Measurements from ENCODE around the gene CRNKL1.

The CRNKL1 gene

GRCh38 chr20:20092827-20093226, 40.6 kb upstream of the CRNKL1 start:
- Histone ChIP-seq H3K4me1 (peaks cover 0 to 12% (median 3%) of the 10 kb centered on the region in 4 donors), H3K9me3 (no peaks in the 10 kb centered on the region), H3K4me3 (no peak overlapping the region), H3K36me3 (no peaks in the 10 kb centered on the region), H3K27me3 (peaks cover 0 to 4% of the 10 kb centered on the region in 2 donors), H3K27ac (no peak overlapping the region)
- no peak for DNase-seq
- intact Hi-C loops (cut with DNase I; ENCODE audit: low total_unique reads): no loop called here
- TF ChIP-seq CTCF (IDR thresholded peaks at IDR 0.05): no peak

- Histone ChIP-seq H3K36me3 (no peaks in the 10 kb centered on the region), H3K9me3 (no peaks in the 10 kb centered on the region), H3K4me1 (peaks cover 0 to 34% (median 8%) of the 10 kb centered on the region in 4 donors), H3K27me3 (no peaks in the 10 kb centered on the region), H3K4me3 (no peak overlapping the region), H3K27ac (peak overlapping the region in 1 of 2 donors; percentile 76)
- no peak for TF ChIP-seq CTCF (IDR thresholded peaks at IDR 0.05)
- intact Hi-C loops (cut with DNase I; ENCODE audit: low total_unique reads): no loop called here
- DNase-seq: no peak
These were observed 37.7 kb upstream of the CRNKL1 start for GRCh38 chr20:20089939-20090338.

GRCh38 chr20:20089018-20089417, 36.8 kb upstream of the CRNKL1 start:
- intact Hi-C loops (cut with DNase I; ENCODE audit: low total_unique reads): no loop called here
- DNase-seq: no peak
- no peaks in the 10 kb centered on the region for H3K9me3 ChIP-seq
- no peak overlapping the region for H3K4me3 ChIP-seq
- no peaks in the 10 kb centered on the region for H3K27me3 ChIP-seq
- no peaks in the 10 kb centered on the region for H3K36me3 ChIP-seq
- H3K27ac ChIP-seq: peak overlapping the region in 1 of 2 donors; percentile 76
- TF ChIP-seq CTCF (IDR thresholded peaks at IDR 0.05): no peak
- H3K4me1 ChIP-seq: peaks cover 0 to 43% (median 16%) of the 10 kb centered on the region in 4 donors

- TF ChIP-seq CTCF (IDR thresholded peaks at IDR 0.05): no peak
- no peaks in the 10 kb centered on the region for H3K27me3 ChIP-seq
- intact Hi-C loops (cut with DNase I; ENCODE audit: low total_unique reads): no loop called here
- H3K36me3 ChIP-seq: no peaks in the 10 kb centered on the region
- peak; percentile 47 to 72 for DNase-seq
- no peaks in the 10 kb centered on the region for H3K9me3 ChIP-seq
- peak overlapping the region in 1 of 2 donors; percentile 76 for H3K27ac ChIP-seq
- H3K4me1 ChIP-seq: peaks cover 0 to 44% (median 18%) of the 10 kb centered on the region in 4 donors
- no peak overlapping the region for H3K4me3 ChIP-seq
These were observed 33.5 kb upstream of the CRNKL1 start for GRCh38 chr20:20085812-20086211.

GRCh38 chr20:20085071-20085470, 32.8 kb upstream of the CRNKL1 start:
- peak overlapping the region; percentile 46 to 76 for H3K27ac ChIP-seq

More at GRCh38 chr20:20085071-20085470, 32.8 kb upstream of the CRNKL1 start:
- TF ChIP-seq CTCF (IDR thresholded peaks at IDR 0.05): peak in 1 of 2 experiments; percentile 23
- H3K4me1 ChIP-seq: peaks cover 0 to 44% (median 18%) of the 10 kb centered on the region in 4 donors
- H3K9me3 ChIP-seq: no peaks in the 10 kb centered on the region
- H3K36me3 ChIP-seq: no peaks in the 10 kb centered on the region
- intact Hi-C loops (cut with DNase I; ENCODE audit: low total_unique reads): no loop called here
- no peaks in the 10 kb centered on the region for H3K27me3 ChIP-seq
- DNase-seq: peak; percentile 68 to 80
- no peak overlapping the region for H3K4me3 ChIP-seq

Measured in tibial artery (tissue), 4 donors.